OCI-LY3 (cell line): ENCODE data around the gene SSR3.

ENCODE experiments used
- H2AFZ ChIP-seq: fragments of 200-600, 300-600 bp; shearing (Covaris generic); 2 replicates; pipeline ENCODE4 v1.6.0; 2014; ENCODE audit warnings: antibody characterized with exemption, low read depth, low read length
- H3K27ac ChIP-seq: fragments of 200-600, 300-600 bp; sonication (generic); 2 replicates; pipeline ENCODE4 v1.5.1; 2014; ENCODE audit warnings: mild to moderate bottlenecking, low read length, moderate library complexity, mixed read lengths
- H3K27me3 ChIP-seq: fragments of 200-600, 300-600 bp; sonication (generic); 2 replicates; pipeline ENCODE4 v1.6.1; 2014; ENCODE audit warnings: low read depth, low read length, mixed read lengths
- H3K36me3 ChIP-seq: fragments of 200-600, 300-600 bp; sonication (generic); replicated peaks from 2 replicates; pipeline ENCODE3; 2014; ENCODE audit warnings: low read depth, low read length, mixed read lengths
- H3K4me1 ChIP-seq: fragments of 300-600, 200-600 bp; sonication (generic); 2 replicates; pipeline ENCODE4 v1.6.1; 2014; ENCODE audit warnings: low read length, mixed read lengths
- H3K4me2 ChIP-seq: fragments of 200-600, 300-600 bp; sonication (generic); 2 replicates; pipeline ENCODE4 v1.6.1; 2014; ENCODE audit warnings: low read length, mixed read lengths
- H3K4me3 ChIP-seq: fragments of 300-600, 200-600 bp; sonication (generic); 2 replicates; pipeline ENCODE4 v1.5.1; 2014; ENCODE audit warnings: antibody characterized with exemption, mild to moderate bottlenecking, low read length, moderate library complexity
- H3K79me2 ChIP-seq: fragments of 300-600, 200-600 bp; shearing (Covaris generic); 2 replicates; pipeline ENCODE4 v1.6.1; 2014; ENCODE audit warnings: mild to moderate bottlenecking, low read length, mixed read lengths
- H3K9ac ChIP-seq: fragments of 300-600, 200-600 bp; shearing (Covaris generic); 2 replicates; pipeline ENCODE4 v1.6.0; 2014; ENCODE audit warnings: mild to moderate bottlenecking, low read length, moderate library complexity
- H3K9me3 ChIP-seq: fragments of 200-600, 300-600 bp; shearing (Covaris generic); 2 replicates; pipeline ENCODE4 v1.6.1; 2014; ENCODE audit warnings: low read length, mixed read lengths; ENCODE audit not compliant: insufficient read depth
- H4K20me1 ChIP-seq: fragments of 200-600, 300-600 bp; sonication (generic); 2 replicates; pipeline ENCODE4 v1.6.1; 2016; ENCODE audit warnings: low read length, mixed read lengths; ENCODE audit not compliant: insufficient read depth
- EZH2phosphoT487 ChIP-seq: fragments of 200-600 bp; shearing (Covaris generic); IDR thresholded peaks from 2 replicates; pipeline ENCODE4 v1.6.1; 2018; ENCODE audit warnings: antibody characterized with exemption, mixed run types, low read depth
- TF ChIP-seq, protein P1 (sequence below): fragments of 200-600, 300-600 bp; sonication (generic); IDR thresholded peaks from 2 replicates; pipeline ENCODE4 v1.5.1; 2014; ENCODE audit warnings: antibody characterized with exemption, low read length, low read depth

SSR3 gene

DNA sequence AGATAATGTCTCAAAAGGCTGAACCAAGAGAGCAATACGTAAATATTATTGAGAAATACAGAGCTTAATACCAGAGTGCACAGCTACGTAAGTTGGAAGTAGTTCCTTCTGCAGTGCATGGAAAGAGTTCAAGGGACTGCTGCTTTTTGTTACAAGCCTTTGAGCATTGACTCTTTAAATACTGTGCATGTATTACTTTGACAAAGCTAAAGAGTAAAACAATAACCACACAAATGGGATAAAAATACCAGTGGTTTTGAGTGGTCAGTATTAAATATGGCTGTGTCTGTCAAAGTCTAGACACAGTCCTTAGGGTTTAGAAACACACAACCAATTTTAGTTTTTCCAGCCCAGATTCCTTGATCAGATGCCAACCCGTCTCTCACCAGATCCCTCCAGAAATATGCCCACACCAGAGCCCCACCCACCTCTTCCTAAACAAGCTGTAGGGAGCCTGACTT lies 62.1 kb downstream of the SSR3 start:
- H3K79me2 ChIP-seq = no peaks in the 10 kb centered on the region
- H3K9ac ChIP-seq = no peak overlapping the region
- H3K27ac ChIP-seq = no peak overlapping the region
- no peak for TF ChIP-seq EZH2phosphoT487
- TF ChIP-seq, protein P1, sequence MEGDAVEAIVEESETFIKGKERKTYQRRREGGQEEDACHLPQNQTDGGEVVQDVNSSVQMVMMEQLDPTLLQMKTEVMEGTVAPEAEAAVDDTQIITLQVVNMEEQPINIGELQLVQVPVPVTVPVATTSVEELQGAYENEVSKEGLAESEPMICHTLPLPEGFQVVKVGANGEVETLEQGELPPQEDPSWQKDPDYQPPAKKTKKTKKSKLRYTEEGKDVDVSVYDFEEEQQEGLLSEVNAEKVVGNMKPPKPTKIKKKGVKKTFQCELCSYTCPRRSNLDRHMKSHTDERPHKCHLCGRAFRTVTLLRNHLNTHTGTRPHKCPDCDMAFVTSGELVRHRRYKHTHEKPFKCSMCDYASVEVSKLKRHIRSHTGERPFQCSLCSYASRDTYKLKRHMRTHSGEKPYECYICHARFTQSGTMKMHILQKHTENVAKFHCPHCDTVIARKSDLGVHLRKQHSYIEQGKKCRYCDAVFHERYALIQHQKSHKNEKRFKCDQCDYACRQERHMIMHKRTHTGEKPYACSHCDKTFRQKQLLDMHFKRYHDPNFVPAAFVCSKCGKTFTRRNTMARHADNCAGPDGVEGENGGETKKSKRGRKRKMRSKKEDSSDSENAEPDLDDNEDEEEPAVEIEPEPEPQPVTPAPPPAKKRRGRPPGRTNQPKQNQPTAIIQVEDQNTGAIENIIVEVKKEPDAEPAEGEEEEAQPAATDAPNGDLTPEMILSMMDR = no peak
- H3K4me3 ChIP-seq = no peak overlapping the region
- no peak overlapping the region for H2AFZ ChIP-seq
- peaks cover 43% of the 10 kb centered on the region for H3K4me1 ChIP-seq
- no peak overlapping the region for H3K4me2 ChIP-seq
- no peaks in the 10 kb centered on the region for H3K36me3 ChIP-seq
- no peaks in the 10 kb centered on the region for H4K20me1 ChIP-seq
- no peaks in the 10 kb centered on the region for H3K27me3 ChIP-seq
- no peaks in the 10 kb centered on the region for H3K9me3 ChIP-seq

DNA sequence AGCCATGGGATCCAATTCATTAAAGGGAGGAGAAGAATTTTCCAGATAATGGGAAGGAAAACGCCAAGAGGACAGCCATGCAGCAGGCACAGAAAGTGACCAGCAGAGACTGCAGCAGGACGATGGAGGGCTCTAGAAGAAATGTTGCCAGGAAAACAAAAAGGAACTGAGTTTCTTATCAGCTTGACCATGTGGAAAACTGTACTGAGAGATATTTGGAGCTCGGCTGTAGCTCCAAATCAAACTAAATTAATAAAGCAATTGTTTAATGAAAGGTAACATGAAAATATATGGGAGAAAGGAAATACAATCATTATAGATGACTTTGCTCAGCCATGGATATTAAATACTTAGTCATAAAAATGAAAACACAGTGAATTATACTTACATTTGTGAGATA lies 63.7 kb downstream of the SSR3 start:
- Histone ChIP-seq H3K4me1 (peaks cover 50% of the 10 kb centered on the region), H3K79me2 (no peaks in the 10 kb centered on the region), H3K27me3 (no peaks in the 10 kb centered on the region), H3K4me2 (no peak overlapping the region), H3K4me3 (no peak overlapping the region), H3K27ac (no peak overlapping the region), H3K9ac (no peak overlapping the region), H4K20me1 (no peaks in the 10 kb centered on the region), H2AFZ (no peak overlapping the region), H3K9me3 (no peaks in the 10 kb centered on the region), H3K36me3 (no peaks in the 10 kb centered on the region)
- TF ChIP-seq, protein P1 = no peak
- TF ChIP-seq EZH2phosphoT487 = no peak
